Esophagus (tissue), 2 donors: Measurements from ENCODE around the gene HOXB1. TPM values are rescaled to one million over a fixed set of nuclear protein-coding genes. Genes with fewer than 3 reads are reported as not detected.

Source experiments
- H3K27ac ChIP-seq, 2 donors: one replicate each; pipeline ENCODE4 v1.5.1; 2013; ENCODE audit warnings: low read depth in 2 of 2, mild to moderate bottlenecking in 2 of 2, inconsistent platforms in 1 of 2, low read length in 1 of 2, moderate library complexity in 1 of 2
- H3K27me3 ChIP-seq, 2 donors: one replicate each; pipeline ENCODE4 v1.6.1; 2013; ENCODE audit warnings: low read length in 2 of 2, control low read depth in 1 of 2, mild to moderate bottlenecking in 1 of 2; ENCODE audit not compliant: insufficient read depth in 2 of 2, control insufficient read depth in 1 of 2
- H3K36me3 ChIP-seq, 2 donors: one replicate each; pipeline ENCODE4 v1.6.1; 2013; ENCODE audit warnings: low read length in 1 of 2; ENCODE audit not compliant: control insufficient read depth in 2 of 2, insufficient read depth in 2 of 2
- H3K4me1 ChIP-seq, 2 donors: one replicate each; pipeline ENCODE4 v1.6.1; 2013; ENCODE audit warnings: low read length in 1 of 2; ENCODE audit not compliant: control insufficient read depth in 2 of 2, insufficient read depth in 2 of 2
- H3K4me3 ChIP-seq, 2 donors: one replicate each; pipeline ENCODE4 v1.5.1; 2013; ENCODE audit warnings: low read length in 2 of 2, mild to moderate bottlenecking in 2 of 2, low read depth in 1 of 2, moderate library complexity in 1 of 2
- H3K9me3 ChIP-seq, 2 donors: one replicate each; pipeline ENCODE4 v1.6.1; 2013; ENCODE audit warnings: mild to moderate bottlenecking in 2 of 2, low read depth in 1 of 2, low read length in 1 of 2, moderate library complexity in 1 of 2; ENCODE audit not compliant: control insufficient read depth in 2 of 2, insufficient read depth in 1 of 2
- WGBS, 2 donors: extraction: QIAGEN DNeasy Blood & Tissue Kit; methylation state at CpG; one replicate each; pipeline ENCODE4 v1.1.7; 2013; 5-methylcytosine and 5-hydroxymethylcytosine counted together
- polyA plus RNA-seq, 2 donors: library from polyadenylated mRNA; stranded (reverse); fragments of 200-250 nt; gene quantifications; one replicate each; pipeline ENCODE4 v1.2.3, GENCODE V29; 2013
- donor health status: healthy with polysubstance abuse.
- donor health status: Bipolar disorder and iron deficiency.

Gene HOXB1
- polyA plus RNA-seq, 2 donors = 0.29 to 1.0 TPM

GRCh38 chr17:48567646-48568354 lies 37.0 kb upstream of the HOXB1 start:
- no peaks in the 10 kb centered on the region for H3K36me3 ChIP-seq
- H3K27me3 ChIP-seq = no peaks in the 10 kb centered on the region
- no peaks in the 10 kb centered on the region for H3K9me3 ChIP-seq
- WGBS, 2 donors = 45 to 50% methylated on average over 2 of the region's 2 CpGs
- peaks cover 2 to 7% of the 10 kb centered on the region in 2 donors for H3K4me1 ChIP-seq
- peak overlapping the region; percentile 76 to 86 for H3K27ac ChIP-seq
- peak overlapping the region in 1 of 2 donors; percentile 1 for H3K4me3 ChIP-seq

GRCh38 chr17:48567209-48567608 lies 36.4 kb upstream of the HOXB1 start:
- H3K4me3 ChIP-seq = peak overlapping the region in 1 of 2 donors; percentile 1
- H3K36me3 ChIP-seq = no peaks in the 10 kb centered on the region
- peaks cover 3 to 7% of the 10 kb centered on the region in 2 donors for H3K4me1 ChIP-seq
- 46 to 50% methylated on average over 6 of the region's 6 CpGs for WGBS, 2 donors
- no peaks in the 10 kb centered on the region for H3K27me3 ChIP-seq
- peak overlapping the region; percentile 76 to 86 for H3K27ac ChIP-seq
- no peaks in the 10 kb centered on the region for H3K9me3 ChIP-seq

- peaks cover 5 to 7% of the 10 kb centered on the region in 2 donors for H3K4me1 ChIP-seq
- 48 to 50% methylated on average over 2 of the region's 2 CpGs for WGBS, 2 donors
- H3K27me3 ChIP-seq = no peaks in the 10 kb centered on the region
- H3K36me3 ChIP-seq = no peaks in the 10 kb centered on the region
- no peak overlapping the region for H3K4me3 ChIP-seq
- H3K9me3 ChIP-seq = no peaks in the 10 kb centered on the region
- peak overlapping the region; percentile 76 to 86 for H3K27ac ChIP-seq
Observed at GRCh38 chr17:48566717-48567116, 35.9 kb upstream of the HOXB1 start.

- no peaks in the 10 kb centered on the region for H3K27me3 ChIP-seq
- 58 to 71% methylated on average over 4 of the region's 4 CpGs for WGBS, 2 donors
- H3K4me1 ChIP-seq = peaks cover 5 to 7% of the 10 kb centered on the region in 2 donors
- H3K4me3 ChIP-seq = no peak overlapping the region
- no peaks in the 10 kb centered on the region for H3K9me3 ChIP-seq
- no peaks in the 10 kb centered on the region for H3K36me3 ChIP-seq
- H3K27ac ChIP-seq = peak overlapping the region in 1 of 2 donors; percentile 24
Observed at GRCh38 chr17:48565925-48566710, 35.3 kb upstream of the HOXB1 start.

- 57 to 58% methylated on average over 2 of the region's 2 CpGs for WGBS, 2 donors
- Histone ChIP-seq H3K4me3 (peak overlapping the region; percentile 45 to 54), H3K4me1 (peaks cover 7 to 8% of the 10 kb centered on the region in 2 donors)
Observed at GRCh38 chr17:48565022-48565554, 34.3 kb upstream of the HOXB1 start.

GRCh38 chr17:48564188-48565021 lies 33.6 kb upstream of the HOXB1 start:
- Histone ChIP-seq H3K27me3 (no peaks in the 10 kb centered on the region), H3K36me3 (no peaks in the 10 kb centered on the region), H3K9me3 (no peaks in the 10 kb centered on the region), H3K4me3 (peak overlapping the region; percentile 45 to 54), H3K27ac (peak overlapping the region; percentile 75 to 86), H3K4me1 (peaks cover 11 to 12% of the 10 kb centered on the region in 2 donors)
- 10 to 13% methylated on average over 73 of the region's 73 CpGs for WGBS, 2 donors

More at GRCh38 chr17:48565022-48565554, 34.3 kb upstream of the HOXB1 start:
- peak overlapping the region; percentile 33 to 75 for H3K27ac ChIP-seq
- H3K9me3 ChIP-seq = no peaks in the 10 kb centered on the region
- no peaks in the 10 kb centered on the region for H3K36me3 ChIP-seq
- no peaks in the 10 kb centered on the region for H3K27me3 ChIP-seq

GRCh38 chr17:48563867-48564187 lies 33.0 kb upstream of the HOXB1 start:
- Histone ChIP-seq H3K9me3 (no peaks in the 10 kb centered on the region), H3K4me3 (peak overlapping the region; percentile 28 to 54), H3K27me3 (no peaks in the 10 kb centered on the region), H3K36me3 (no peaks in the 10 kb centered on the region), H3K4me1 (peaks cover 11 to 12% of the 10 kb centered on the region in 2 donors), H3K27ac (peak overlapping the region; percentile 75 to 86)
- 28 to 31% methylated on average over 10 of the region's 10 CpGs for WGBS, 2 donors

GRCh38 chr17:48563385-48563838 lies 32.6 kb upstream of the HOXB1 start:
- no peaks in the 10 kb centered on the region for H3K36me3 ChIP-seq
- WGBS, 2 donors = 47 to 54% methylated on average over 6 of the region's 6 CpGs
- H3K27ac ChIP-seq = peak overlapping the region; percentile 75 to 86
- H3K9me3 ChIP-seq = no peaks in the 10 kb centered on the region
- peaks cover 11 to 12% of the 10 kb centered on the region in 2 donors for H3K4me1 ChIP-seq
- peak overlapping the region; percentile 28 to 54 for H3K4me3 ChIP-seq
- H3K27me3 ChIP-seq = no peaks in the 10 kb centered on the region

GRCh38 chr17:48562934-48563333 lies 32.1 kb upstream of the HOXB1 start:
- Histone ChIP-seq H3K9me3 (no peaks in the 10 kb centered on the region), H3K36me3 (no peaks in the 10 kb centered on the region), H3K27me3 (no peaks in the 10 kb centered on the region), H3K4me3 (peak overlapping the region in 1 of 2 donors; percentile 54), H3K27ac (peak overlapping the region; percentile 34 to 75), H3K4me1 (peaks cover 11 to 12% of the 10 kb centered on the region in 2 donors)
- 46 to 68% methylated on average over 5 of the region's 5 CpGs for WGBS, 2 donors
